Stimulated activated CD4-positive, alpha-beta T cell treated with anti-CD3 and anti-CD28 coated beads, Interleukin-2, amount 100 ng/mL, for 24 hours (primary cell): Measurements from ENCODE around the gene JMY.

Experiments used
- DNase-seq, 2 donors: peaks; one replicate each; pipeline ENCODE4 v3.0.0-alpha.2; 2020

JMY gene

DNA sequence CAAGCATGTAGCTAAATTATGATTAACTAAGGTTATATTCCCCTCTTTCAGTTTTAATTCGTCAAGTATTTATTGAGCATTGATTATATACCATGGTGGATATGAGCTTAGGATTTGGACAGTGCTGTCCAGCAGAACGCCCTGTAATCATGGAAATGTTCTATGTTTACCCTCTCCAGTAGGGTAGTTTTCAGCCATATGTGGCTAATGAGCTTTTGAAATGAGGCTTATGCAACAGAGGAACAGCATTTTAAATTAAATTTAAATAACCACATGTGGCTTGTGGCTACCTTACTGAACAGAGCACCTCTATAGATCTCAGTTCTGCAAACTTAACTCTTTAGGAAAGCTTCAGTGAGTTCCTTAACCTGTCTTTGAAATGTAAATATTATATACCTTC lies 59.1 kb downstream of the JMY start:
- no peak for DNase-seq

DNA sequence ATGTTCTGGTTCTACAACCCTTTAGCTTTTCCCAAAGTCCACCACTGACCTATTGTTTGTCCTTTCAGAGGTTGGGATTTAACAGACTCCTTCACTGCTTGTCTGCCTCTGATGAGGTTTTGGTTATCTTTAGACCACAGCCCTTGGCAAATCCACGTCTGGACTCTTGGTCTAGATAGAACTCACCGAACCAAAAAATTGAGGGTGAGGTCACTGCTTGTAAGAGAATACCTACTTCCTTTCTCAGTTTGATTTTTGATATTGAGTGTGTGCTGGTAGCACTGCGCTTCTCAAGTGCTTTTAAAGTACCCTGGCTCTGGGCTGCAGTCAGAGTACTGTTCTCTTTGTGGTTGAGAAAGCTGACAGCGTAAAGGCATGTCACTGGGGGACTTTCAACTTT lies 61.7 kb downstream of the JMY start:
- DNase-seq: no peak

DNA sequence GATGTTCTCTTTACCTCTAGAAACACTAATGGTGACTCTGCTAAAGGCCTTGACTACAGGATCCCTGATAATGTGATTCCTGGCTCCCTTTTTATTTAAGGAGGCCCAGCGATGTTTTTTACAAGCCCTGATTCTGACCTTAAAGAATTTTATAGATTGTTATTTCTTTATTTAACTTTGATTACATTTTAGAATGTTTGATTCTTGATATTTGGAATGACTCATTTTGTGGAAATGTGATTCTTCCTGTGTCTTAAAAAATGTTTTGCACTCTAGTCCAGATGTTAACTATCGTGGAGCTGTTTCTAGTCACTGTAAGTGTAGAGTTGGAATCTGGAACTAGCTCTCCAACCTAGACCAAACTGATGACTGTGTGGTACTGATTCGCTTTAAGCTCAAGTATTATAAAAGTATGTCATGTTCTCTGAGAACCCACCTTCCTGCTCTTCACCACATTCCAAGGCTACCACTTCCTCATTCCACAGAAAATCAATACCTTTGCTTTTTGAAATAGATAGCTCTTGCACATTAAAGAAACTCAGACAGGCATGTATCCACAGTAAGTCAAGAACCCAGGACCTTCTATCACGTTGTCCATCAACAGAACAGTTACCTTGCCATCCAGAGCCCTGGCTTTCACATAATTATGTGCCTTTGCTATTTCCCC lies 65.2 kb downstream of the JMY start:
- no peak for DNase-seq

DNA sequence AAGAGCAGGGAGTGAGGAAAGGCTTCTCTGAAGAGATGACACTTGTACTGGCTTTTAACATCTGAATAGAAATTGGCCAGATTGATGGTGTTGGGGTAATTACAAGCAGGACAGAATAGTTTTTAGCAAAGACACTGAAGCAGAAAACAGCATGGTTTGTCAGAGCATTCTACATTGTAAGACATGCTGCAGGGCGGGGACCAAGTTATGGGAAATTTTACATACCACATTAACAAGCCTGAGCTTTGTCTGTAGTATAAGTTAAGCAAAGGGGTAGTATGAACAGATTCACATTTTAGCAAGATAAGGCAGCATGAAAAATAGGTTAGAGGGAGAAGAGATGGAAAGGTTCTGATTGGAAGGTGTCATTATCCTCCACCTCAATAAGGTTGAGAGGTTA lies 66.5 kb downstream of the JMY start:
- DNase-seq: no peak

DNA sequence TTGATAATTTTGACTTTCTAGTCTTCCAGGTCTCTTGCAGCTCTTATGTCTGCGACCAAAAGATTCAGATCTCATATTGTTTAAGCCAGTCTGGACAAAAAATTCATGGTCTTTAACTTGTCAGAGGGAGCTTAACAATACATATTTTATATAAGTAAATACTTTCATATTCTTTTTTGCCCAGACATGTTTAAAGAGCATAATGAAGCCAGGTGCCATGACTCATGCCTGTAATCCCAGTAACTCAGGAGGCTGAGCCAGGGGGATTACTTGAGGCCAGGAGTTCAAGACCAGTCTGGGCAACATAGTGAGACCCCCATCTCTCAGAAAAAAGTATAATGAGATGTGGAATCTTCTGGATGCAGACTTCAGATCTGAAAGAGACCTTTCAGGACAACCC lies 69.8 kb downstream of the JMY start:
- DNase-seq: no peak

DNA sequence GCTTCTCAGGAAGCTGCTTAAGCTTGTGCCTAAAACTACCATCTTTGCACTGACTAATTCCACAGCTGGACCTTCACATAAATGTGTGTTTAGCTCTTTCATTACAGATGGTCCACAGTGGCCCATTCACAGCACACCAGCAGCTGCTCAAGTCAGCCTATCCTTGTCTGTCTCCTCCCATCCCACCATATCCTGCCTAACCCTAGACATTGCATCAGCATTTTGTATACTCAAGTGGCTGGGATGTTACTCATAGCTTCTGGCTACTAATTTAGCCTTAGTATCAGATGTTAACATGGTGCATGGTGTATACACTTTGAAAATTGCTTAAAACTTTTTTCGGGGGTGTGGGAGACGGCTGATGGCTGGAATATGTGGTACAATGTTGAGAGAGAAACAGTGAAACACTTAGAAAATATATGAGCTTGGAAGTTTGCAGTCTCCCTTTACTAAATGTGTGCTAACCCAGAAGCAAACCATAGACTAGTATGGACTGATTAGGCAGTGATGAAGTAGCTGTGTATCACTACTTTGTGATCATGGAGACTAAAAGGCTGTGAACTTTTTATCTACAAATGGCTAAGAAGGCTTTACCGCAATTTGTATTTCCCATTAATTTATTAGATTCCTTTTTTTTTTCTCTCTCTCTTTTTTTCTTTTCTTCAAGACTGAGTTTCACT lies 83.1 kb downstream of the JMY start:
- no peak for DNase-seq

DNA sequence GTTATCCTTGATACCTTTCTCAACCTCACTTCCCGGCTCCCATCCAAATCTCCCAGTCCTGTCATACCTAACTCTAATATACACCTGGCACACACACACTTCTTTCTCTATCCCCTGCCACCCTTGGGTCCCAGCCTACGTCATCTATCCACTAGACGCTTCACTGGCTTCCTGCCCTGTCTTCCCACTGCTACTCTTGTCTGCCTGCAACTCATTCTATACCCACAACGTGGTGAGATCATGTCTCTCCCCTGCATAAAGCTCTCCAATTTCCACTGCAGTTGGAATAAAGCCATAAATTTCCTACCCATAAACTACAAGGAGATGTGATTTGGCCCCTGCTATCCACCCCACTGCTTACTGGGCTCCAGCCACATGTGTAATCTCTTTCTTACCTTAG lies 93.5 kb downstream of the JMY start:
- no peak for DNase-seq

DNA sequence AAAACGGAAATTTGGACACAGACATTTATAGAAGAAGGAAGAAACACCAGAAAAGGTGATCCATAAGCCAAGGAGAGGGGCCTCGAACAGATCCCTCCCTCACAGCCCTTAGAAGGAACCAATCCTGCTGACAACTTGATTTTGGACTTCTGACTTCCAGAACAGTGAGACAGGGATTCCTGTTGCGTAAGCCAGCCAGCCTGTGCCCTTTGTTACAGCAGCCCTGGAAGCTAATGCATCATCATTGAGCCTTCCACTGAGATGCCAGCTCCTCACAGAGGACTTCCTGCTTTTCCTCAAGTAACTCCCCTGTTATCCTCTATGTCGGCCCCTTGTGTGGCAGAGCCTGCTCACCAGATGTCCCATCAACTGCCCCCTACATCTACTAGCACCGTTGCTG lies 94.1 kb downstream of the JMY start:
- no peak for DNase-seq

DNA sequence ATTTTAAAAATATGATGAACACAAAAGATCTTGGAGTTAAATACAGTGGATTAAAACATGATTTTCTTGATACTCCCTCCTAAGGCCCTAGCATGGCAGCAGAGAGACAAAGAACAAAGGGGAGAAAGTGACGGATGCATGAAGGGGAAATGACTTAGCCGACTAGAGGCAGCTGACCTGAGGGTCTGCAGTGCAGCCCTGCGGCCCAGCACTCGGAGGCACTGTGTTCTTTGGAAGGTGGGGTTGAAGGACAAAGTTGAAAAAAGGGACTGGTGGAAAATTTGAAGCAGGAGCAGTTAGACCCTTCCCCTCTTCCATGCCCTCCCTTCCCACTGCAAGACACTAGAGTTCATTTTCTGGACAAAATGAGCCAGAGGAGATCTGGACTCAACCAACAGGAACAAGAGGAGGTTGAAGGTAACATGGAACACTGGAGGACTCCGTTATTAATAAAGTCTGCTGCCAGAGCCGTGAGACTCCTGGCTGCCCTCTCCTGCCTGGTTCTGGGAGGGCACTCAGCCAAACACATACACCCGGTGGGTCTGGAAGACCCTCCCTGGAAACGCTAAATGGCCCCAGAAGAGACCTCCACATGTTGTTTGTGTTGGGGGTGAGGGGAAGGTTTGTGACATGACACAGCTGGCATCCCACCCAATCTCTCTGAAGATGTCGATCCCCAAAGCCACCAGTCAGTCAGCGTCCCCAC lies 98.1 kb downstream of the JMY start:
- DNase-seq: no peak

DNA sequence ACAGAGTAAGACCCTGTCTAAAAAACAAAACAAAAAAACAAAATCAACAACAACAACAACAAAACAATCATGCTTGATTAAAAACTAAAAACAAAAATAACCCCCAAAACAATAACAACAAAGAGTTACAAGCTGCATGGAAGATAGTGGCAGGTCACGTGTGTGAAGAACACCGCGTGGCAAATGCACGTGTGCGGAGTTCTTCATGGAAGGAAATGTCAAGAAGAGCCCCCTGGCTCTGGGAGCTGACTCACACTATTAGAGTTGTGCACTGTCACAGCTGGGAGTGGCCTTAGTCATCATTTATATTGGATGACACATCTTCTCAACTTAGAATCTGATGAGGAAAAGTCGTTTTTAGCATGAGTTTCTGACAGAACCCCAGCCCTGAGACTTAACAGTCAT lies 110.5 kb downstream of the JMY start:
- DNase-seq: no peak

DNA sequence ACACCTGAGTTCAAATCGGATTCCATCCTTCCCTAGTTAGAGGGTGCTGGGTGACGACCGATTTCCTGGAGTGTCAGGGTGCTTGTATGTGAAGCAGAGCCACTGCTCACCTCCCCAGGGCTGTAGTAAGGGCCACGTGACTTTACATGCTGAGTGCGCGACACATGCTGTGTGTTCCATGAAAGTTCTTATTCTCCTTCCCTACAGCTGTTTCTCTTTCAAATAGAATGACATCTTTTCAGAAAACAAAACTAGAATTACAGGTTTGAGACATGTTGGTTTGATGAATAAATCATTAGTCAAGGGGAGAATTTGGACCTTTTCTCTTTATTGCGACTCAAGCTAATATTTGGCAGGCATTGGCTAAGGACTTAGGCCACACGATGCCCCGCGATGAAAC lies 113.1 kb downstream of the JMY start:
- DNase-seq: no peak

DNA sequence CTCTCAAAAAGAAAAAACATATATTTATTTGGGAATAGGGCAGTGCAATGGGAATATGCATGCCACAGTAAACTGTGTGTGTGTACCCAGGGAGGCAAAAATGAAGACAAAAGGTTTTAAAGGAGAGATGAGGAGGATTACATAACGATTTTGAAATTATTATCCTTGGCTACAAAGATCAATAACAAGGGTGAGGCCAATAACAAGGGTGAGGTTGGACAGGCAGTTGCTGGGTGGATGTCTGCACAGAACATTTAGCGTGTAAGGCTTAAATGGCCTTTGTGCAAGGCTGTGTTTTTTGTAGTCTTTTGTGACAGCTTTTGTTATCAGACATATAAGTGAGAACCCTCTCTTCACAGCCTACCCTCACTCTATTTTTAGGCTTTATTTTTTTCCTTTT lies 114.0 kb downstream of the JMY start:
- no peak for DNase-seq

DNA sequence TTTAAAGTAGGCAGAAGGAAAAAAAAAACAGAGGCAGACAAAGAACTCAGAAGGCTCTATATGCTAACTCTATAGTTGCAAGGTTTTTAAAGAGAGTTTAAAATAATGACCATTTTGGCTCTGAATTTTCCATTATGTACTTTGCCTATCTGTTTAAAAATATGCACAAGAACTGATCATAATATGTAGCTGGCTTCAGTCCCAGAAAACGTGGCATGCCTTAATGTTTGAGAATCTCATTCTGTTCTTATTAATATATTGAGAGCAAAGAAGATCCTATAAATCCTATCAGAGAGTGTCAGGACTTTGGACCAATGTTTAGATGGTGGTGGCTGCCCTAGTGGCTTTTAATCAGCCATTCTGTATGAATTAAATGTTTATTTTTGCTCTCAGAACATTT lies 121.5 kb downstream of the JMY start:
- no peak for DNase-seq
